H1 (cell line): ENCODE results near the gene ZNF177. TPM values are rescaled to one million over a fixed set of nuclear protein-coding genes. Genes with fewer than 3 reads are reported as not detected.

Experiments
- GABPA ChIP-seq: IDR thresholded peaks from 2 replicates; pipeline ENCODE4 v1.6.1; 2011; ENCODE audit warnings: mild to moderate bottlenecking, low read length, moderate library complexity, borderline replicate concordance; ENCODE audit not compliant: insufficient read depth
- JUND ChIP-seq: IDR thresholded peaks from 2 replicates; pipeline ENCODE4 v1.6.1; 2011; ENCODE audit warnings: mild to moderate bottlenecking, improper control_type of control experiment, low read length
- KDM5A ChIP-seq: fragments of 200-600 bp; IDR thresholded peaks from 2 replicates; pipeline ENCODE4 v1.7.1; 2012; ENCODE audit warnings: mild to moderate bottlenecking, low read length, inconsistent platforms, mixed read lengths
- NRF1 ChIP-seq: IDR thresholded peaks from 2 replicates; pipeline ENCODE4 v1.6.1; 2011; ENCODE audit warnings: mild to moderate bottlenecking, low read depth, low read length, improper control_type of control experiment
- PHF8 ChIP-seq: fragments of 200-600 bp; sonication (generic); conservative IDR thresholded peaks from 2 replicates; pipeline ENCODE4 v1.7.1; 2012; ENCODE audit warnings: low read depth, mild to moderate bottlenecking, inconsistent platforms, low read length, moderate library complexity
- RFX5 ChIP-seq: IDR thresholded peaks from 2 replicates; pipeline ENCODE4 v1.6.1; 2011; ENCODE audit warnings: low read depth, low read length, improper control_type of control experiment, borderline replicate concordance
- RXRA ChIP-seq: IDR thresholded peaks from 2 replicates; pipeline ENCODE4 v1.6.1; 2011; ENCODE audit warnings: low read depth, mild to moderate bottlenecking, low read length, moderate library complexity; ENCODE audit not compliant: insufficient read depth
- TEAD4 ChIP-seq: IDR thresholded peaks from 2 replicates; pipeline ENCODE4 v1.6.1; 2012; ENCODE audit warnings: low read depth, low read length, inconsistent platforms, mixed read lengths
- polyA plus RNA-seq, 7 experiments: library from polyadenylated mRNA; depleted of rRNA in 3 of 7; stranded (reverse) in 5 of 7; unstranded in 2 of 7; fragments of >200 nt in 5 of 7; fragments of 200-250 nt in 2 of 7; gene quantifications; 1 replicate in 5 of 7; 2 replicates in 1 of 7; 4 replicates in 1 of 7; pipeline versions ENCODE4 v1.2.1 to v1.2.3, GENCODE V29; 2011 to 2013; ENCODE audit warnings: missing spikeins in 2 of 7, mixed read lengths in 2 of 7
- total RNA-seq: library from RNA; stranded (reverse); fragmentation: NEBNext Ultra II Directional; extraction: Animal tissue kit (Norgen Biotek cat#: 25700); gene quantifications from 2 replicates; pipeline ENCODE4 v1.2.1, GENCODE V29; 2021

The ZNF177 gene
- total and polyA plus RNA-seq, 2 of the 8 experiments (the other 6 are each of a cell fraction or from before 2014, with no cell fraction given), result 3.1 to 5.9 TPM

- TF ChIP-seq GABPA (no peak), NRF1 (no peak), RFX5 (no peak), KDM5A (no peak), RXRA (no peak), JUND (no peak), TEAD4 (no peak), PHF8 (no peak)
Observed at GRCh38 chr19:9407827-9408226, 45.0 kb downstream of the ZNF177 start (continued).
